Amniotic stem cell (primary cell): Measurements from ENCODE around the gene MTM1.

Experiments used
- DNase-seq: peaks from one replicate; lab custom pipeline; 2025; lab: John Stamatoyannopoulos, UW

MTM1 gene

DNA sequence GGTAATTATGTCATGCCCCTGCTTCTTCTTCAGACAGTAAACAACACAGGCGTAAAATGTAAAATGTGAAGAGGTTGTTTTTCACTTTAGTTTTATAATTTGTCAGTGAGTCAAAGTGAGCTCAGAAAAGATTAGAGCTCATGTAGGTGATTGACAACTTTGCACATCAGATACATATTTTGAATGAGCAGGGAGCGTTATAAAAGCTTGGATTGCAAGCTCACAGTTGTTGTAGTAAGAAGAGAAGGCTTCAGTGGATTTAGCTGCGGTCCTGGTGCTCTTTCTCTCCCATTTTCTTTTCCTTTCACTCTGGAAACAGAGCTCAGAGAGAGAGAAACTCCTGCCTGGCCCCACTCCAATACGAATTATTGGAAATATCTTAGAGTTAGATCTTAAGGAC is 151.2 kb downstream of the MTM1 start:
- no peak for DNase-seq
